Myocyte (in vitro differentiated cells): ENCODE measurements around the gene EYA2. TPM values are rescaled to one million over a fixed set of nuclear protein-coding genes. Genes with fewer than 3 reads are reported as not detected.
A peak's percentile ranks its signal among the peaks of the same experiment; 100 is the strongest.

ENCODE experiments used
- DNase-seq: peaks from one replicate; pipeline ENCODE4 v3.0.0-alpha.2; 2012; ENCODE audit warnings: low read depth
- total RNA-seq: library from RNA; depleted of rRNA; stranded (reverse); fragments of >200 nt; gene quantifications from 2 replicates; pipeline ENCODE4 v1.2.3, GENCODE V29; 2014

EYA2 gene
- total RNA-seq, 1 donor from 2014 or later: not detected

GRCh38 chr20:46999801-47000465 lies 105.3 kb downstream of the EYA2 start:
- DNase-seq: peak; percentile 11

DNA sequence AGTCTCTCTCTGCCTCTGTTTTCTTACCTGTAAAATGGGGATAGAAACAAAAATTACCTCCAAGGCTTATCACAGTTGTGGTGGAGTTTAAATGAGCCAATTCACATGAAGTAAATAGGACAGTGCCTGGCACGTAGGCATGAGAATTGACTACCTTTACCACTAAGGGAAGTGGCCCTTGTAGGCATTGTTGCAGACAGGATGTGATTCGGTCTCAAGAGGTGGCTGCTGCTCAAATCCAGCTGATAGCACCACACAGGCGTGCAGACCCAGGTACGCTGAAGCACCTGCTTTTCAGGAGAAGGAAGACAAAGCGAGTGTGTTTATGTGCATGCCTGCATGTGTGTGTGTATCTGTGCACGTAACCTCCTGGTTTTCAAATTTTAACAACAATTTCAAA lies 108.6 kb downstream of the EYA2 start:
- DNase-seq: no peak

- no peak for DNase-seq
These were observed 109.5 kb downstream of the EYA2 start for GRCh38 chr20:47004179-47004578.

GRCh38 chr20:47007826-47008655 lies 113.4 kb downstream of the EYA2 start:
- DNase-seq: no peak

- DNase-seq: no peak
These were observed 114.3 kb downstream of the EYA2 start for GRCh38 chr20:47008842-47009518.

- DNase-seq: no peak
These were observed 115.1 kb downstream of the EYA2 start for GRCh38 chr20:47009784-47010183.

GRCh38 chr20:47011984-47012383 lies 117.3 kb downstream of the EYA2 start:
- DNase-seq: no peak

DNA sequence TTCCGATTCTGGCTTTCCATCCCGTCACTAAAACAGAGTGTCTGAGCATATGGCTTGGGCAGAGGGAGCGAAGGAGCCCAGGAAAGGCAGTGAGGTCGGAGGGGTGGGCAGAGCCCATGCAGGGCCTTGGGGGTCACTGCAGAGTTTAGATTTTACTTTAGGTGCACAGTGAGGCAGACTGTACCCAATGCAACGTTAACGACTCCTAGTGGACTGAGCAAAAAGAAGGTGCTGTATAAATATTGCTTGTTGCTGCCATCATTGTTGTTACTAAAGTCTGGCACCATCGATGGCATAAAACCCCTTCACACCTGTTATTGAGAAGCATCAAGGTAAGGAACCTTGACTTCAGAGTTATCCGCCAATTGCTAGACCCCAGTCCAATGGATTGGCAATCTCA lies 119.0 kb downstream of the EYA2 start:
- DNase-seq: no peak

GRCh38 chr20:47016068-47016664 lies 121.5 kb downstream of the EYA2 start:
- peak; percentile 21 for DNase-seq

DNA sequence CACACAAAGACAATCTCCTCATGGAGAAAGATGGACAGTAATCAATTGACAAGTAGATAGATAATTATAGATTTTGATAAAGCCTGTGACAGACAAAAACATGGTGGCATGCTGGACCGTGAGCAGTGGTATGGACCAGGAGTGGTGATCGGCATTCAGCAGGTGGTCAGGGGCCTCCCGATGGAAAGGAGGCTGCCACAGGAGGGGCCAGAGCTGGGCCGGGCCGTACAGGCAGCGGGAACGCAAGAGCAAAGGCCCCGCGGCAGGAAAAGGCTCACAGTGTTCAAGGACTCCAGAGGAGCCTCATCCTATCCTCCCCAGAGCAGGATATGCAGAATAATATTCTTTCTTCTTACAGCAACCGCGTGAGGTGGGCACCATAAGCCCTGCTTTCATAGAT lies 123.7 kb downstream of the EYA2 start:
- DNase-seq: no peak

DNA sequence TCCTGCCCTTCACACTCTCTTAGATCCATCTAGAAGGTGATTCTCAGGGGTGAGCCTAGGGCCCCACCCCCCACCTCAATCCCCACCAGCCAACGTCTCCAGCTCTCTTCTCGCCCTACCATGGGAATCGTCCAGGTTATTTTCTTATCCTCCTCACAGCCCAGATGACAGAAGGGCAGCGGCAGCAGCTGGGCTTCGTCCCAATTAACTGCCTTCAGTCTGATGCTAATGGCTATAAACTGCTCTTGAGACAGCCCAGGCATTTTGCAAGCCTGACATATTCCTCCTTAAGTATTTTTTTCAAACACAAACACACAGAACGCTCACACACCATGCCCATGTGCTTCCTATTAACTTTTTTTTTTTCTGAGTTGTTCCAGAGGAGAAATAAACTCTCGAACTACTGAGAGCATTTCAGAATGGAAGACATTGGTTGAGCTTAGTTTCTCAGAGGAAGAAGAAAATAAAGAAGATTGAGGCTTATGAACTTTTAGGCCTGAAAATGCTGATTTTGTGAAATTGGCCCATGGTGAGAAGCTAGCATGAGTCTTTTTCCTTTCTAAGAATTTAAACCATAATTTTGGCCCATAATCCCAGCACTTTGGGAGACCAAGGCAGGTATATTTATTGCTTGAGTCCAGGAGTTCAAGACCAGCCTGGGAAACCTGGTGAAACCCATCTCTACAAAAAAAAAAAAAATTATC lies 124.6 kb downstream of the EYA2 start:
- no peak for DNase-seq

DNA sequence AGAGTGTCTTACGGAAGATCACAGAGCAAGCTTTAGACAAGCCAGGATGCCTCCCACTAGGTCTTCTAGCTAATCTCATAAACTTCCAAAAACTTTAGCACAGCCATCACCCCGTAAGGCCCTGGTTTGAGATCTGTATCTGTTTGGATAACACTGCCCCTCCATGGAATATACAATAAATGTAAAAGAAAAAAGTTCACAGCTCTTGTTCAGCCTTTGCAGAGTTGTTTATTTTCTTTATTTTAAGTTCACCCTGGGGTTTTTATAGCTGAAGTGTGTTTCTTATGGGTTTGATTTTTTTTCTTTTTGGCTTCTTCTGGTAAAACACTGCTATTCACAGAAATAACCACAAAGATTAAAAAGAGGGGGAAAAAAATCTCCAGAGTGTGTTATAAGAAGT lies 125.6 kb downstream of the EYA2 start:
- no peak for DNase-seq

DNA sequence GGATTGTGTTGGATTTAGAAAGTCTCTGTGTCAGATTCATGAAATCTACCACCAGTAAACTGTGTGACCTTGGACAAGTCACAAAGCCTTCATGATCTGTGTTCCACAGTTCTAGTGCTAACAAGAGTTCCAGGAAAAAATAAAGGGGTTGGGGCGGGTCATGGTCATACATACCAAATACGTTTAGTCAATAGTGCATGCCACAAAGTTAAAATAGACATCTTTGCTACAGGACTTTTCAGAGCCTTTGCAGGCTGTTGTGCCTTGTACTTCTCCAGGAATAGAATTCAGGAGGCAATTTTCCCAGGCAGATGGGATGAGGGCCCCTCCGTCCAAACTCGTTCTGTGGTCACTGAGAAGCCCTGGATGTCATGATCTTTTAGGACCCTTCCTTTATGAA lies 127.2 kb downstream of the EYA2 start:
- DNase-seq: no peak

- no peak for DNase-seq
These were observed 129.9 kb downstream of the EYA2 start for GRCh38 chr20:47024461-47024937.

DNA sequence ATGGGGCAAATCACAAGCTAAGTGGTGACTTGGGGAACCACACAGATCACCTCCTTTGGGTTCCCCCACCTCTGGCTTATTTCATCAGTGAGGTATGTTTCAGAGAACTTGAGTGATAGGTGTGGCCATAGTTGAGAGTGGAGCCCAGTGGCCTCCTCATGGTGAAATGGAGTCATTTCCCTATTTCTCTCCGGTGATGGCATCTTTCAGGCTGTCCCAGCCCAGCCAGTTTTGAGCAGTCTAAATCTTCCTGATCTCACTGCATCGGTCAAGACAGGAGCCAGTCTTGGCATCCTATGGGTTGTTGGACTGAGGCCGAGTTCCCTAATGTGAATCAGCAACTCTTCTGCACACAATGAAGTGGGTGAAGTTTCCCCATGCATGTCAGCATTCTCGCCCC lies 132.4 kb downstream of the EYA2 start:
- DNase-seq: peak; percentile 6

GRCh38 chr20:47027456-47027855 lies 132.8 kb downstream of the EYA2 start:
- DNase-seq: no peak

DNA sequence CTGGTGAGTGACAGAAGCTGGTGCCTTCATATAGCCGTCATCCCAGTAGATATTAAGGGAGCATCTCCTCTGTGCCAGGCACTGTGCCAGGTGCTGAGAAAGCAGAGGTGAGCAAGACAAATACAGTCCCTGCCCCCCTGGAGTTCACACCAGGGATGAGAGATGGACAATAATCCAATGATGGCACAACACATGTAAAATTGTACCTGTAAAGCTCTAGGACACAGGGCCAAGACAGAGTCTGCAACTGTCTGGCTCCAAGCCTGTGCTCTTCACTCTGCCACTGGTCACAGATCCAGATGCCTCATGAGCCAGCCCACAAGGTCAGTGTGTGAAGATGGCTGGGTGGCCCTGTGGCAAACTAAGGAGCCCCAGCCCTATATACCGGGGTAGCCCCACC lies 133.8 kb downstream of the EYA2 start:
- no peak for DNase-seq

DNA sequence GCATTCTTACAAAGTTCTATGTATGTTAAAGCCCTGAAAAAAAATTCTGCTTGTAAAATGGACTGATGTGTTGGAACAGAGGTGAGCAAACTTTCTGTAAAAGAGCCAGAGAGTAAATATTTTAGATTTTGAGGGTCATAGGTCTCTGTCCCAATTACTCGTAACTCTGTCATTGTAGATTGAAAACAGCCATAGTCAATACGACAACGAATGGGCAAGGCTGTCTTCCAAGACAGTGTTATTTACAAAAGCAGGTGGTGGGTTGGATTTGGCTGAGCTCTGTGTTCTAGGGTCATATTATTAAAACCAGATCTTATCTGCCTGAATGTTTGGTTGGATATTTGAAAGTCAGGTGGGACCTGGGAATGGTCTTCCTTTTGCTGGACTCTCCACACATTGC lies 135.2 kb downstream of the EYA2 start:
- DNase-seq: no peak

- DNase-seq: no peak
These were observed 135.7 kb downstream of the EYA2 start for GRCh38 chr20:47030271-47030810.

DNA sequence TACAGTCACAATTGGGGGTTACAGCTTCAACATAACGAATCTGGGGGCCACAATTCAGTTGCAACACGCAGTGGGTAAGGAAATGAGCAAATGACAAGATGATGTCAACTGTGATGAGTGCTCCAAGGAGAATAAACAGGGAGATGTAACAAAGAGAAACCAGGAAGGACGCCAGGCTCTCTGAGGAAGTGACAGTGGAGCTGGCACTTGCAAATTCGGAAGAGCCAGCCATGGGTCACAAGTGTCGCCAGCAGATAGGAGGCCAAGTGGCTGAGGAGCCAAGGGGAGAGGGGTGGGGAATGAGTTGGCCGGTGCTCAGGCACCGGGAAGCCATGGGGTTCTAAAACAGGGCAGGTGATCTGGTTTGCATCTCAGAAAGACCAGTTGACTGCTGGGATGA lies 136.4 kb downstream of the EYA2 start:
- no peak for DNase-seq

GRCh38 chr20:47031821-47032220 lies 137.2 kb downstream of the EYA2 start:
- DNase-seq: no peak
